GM18907 (cell line): Measurements from ENCODE around the gene PCK1.
"Not testable (repeated sequence)": the region's sequence is repeated elsewhere in the genome, so short reads cannot be mapped to it uniquely, and the experiment has no call there.

ENCODE experiments used
- ATAC-seq: cut with Tn5 transposase; IDR thresholded peaks from one replicate; pipeline ENCODE4 v1.9.1; 2021; ENCODE audit warnings: mild to moderate bottlenecking, moderate library complexity; ENCODE audit not compliant: unreplicated experiment

The PCK1 gene

GRCh38 chr20:57560554-57561355, at the start of gene PCK1:
Gene PCK1 (plus strand): TSS chr20:57561110. CDS start chr20:57561412, 302 bp downstream.
- no peak for ATAC-seq

DNA sequence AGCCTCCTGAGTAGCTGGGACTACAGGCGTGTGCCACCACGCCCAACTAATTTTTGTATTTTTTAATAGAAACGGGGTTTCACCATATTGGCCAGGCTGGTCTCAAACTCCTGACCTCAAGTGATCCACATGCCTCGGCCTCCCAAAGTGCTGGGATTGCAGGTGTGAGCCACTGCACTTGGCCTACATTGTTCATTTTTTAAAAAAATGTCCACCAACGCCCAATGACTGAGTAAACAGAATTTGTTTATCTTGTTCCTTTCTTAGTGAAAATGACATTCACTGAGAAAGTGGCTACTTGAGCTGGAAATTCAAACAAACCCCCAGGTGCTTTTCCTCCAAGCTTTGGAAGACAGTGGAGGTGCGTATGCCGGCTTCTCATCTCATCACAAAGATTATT, 49.2 kb upstream of the PCK1 start:
- ATAC-seq = not testable (repeated sequence)

GRCh38 chr20:57512432-57512831, 48.5 kb upstream of the PCK1 start:
- no peak for ATAC-seq

- no peak for ATAC-seq
Observed at GRCh38 chr20:57513199-57513598, 47.7 kb upstream of the PCK1 start.

DNA sequence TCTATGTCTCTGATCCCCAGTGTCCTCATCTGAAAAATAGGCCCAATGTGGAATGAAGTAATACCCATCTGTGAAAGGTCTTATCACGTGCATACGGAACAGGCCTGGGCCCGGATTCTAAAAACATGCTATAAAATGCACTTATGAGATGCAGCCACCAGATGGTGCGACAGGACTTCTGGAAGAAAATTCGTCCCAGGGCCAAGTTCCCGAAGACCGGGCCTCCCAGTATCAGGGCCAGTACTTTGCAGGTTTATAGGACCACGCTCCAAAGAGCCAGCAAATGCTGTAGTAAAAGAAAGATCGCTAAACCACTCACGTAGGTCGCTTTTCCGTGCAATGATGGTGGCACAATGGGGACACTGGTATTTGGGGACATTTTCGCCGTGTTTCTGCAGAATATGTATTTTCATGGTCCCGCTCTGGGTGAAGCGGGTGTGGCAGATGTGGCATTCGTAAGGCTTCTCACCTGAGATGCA, 46.6 kb upstream of the PCK1 start:
- ATAC-seq = no peak

GRCh38 chr20:57517904-57518303, 43.0 kb upstream of the PCK1 start:
- no peak for ATAC-seq

GRCh38 chr20:57522380-57523140, 38.4 kb upstream of the PCK1 start:
- ATAC-seq = no peak

DNA sequence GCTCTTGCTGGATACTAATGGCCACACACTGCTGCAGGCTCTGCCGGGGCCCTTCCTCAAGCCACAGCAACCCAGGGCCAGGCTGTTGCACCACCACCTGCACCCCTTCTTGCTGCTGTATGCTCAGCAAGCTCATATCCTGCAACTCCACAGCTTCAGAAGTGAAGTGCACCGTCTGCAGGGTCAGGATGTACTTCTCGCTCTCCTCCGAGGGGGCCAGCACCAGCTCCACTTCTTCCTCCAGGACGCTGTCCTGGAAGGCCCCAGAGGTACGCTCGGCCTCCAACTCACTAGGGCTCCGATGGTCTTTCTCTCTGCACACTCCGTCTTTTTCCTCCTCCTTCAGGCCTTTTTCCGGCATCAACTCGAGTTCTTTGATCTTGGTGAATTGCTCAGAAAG, 37.1 kb upstream of the PCK1 start:
- no peak for ATAC-seq

DNA sequence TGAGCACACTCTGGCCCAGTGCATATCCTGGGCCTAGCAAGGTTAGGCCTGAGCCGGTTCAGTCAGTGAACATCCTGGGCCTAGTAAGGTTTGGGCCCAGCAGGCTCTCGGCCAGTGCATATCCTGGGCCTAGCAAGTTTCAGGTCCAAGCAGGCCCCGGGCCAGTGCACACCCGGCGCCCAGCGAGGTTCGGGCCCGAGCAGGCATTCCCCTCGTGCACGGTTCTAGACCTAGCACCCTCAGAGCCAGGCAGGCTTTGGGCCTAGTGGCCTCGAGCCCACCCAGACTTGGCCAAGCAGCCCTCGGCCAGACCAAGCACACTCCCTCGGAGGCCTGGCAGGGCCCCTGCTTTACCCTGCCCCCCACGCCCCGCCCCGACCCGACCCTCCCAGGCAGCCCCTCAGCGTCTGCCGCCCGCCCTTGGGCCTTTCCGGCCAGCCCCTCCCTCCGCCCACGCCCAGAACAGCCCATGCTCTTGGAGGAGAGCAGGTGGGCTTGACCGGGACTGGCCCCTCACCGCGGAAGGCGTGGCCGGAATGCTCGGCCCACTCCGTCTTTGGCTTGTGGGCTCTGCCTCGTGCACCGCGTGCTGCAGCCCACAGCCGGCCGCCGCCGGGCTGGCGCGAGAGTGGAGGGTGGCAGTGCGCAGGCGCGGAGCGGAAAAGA, 36.3 kb upstream of the PCK1 start, which contains the start of gene CTCFL:
TSS of gene CTCFL (minus strand) at position 630 of the 666 bp plus-strand sequence. CDS start 935 bp downstream, outside the sequence.
- ATAC-seq = no peak

DNA sequence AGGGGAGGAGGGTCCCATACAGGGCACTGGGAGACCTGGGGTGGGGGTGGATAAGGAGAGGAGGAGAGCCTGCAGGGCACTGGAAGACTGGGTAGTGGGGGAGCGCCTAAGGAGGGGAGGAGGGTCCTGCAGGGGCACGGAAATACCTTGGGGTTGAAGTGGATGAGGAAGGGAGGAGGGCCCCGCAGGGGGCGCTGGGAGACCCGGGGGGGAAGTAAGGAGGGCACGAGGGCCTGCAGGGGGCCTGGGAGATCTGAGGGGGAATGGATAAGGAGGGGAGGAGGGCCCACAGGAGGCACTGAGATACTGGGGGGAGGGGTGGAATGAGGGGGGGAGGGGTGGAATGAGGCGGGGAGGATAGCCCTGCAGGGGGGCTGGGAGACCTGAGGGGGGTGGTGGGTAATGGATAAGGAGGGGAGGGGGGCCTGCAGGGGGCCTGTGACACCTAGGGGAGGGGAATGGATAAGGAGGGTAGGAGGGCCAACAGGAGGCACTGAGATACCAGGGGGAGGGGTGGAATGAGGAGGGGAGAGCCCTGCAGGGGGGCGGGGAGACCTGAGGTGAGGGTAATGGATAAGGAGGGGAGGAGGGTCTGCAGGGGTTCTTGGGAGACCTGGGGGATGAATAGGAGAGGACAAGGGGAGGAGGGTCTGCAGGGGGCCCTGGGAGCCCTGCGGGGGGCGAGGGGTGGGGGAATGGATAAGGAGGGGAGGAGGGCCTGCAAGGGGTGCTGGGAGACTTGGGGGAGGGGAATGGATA, 35.4 kb upstream of the PCK1 start:
- no peak for ATAC-seq

DNA sequence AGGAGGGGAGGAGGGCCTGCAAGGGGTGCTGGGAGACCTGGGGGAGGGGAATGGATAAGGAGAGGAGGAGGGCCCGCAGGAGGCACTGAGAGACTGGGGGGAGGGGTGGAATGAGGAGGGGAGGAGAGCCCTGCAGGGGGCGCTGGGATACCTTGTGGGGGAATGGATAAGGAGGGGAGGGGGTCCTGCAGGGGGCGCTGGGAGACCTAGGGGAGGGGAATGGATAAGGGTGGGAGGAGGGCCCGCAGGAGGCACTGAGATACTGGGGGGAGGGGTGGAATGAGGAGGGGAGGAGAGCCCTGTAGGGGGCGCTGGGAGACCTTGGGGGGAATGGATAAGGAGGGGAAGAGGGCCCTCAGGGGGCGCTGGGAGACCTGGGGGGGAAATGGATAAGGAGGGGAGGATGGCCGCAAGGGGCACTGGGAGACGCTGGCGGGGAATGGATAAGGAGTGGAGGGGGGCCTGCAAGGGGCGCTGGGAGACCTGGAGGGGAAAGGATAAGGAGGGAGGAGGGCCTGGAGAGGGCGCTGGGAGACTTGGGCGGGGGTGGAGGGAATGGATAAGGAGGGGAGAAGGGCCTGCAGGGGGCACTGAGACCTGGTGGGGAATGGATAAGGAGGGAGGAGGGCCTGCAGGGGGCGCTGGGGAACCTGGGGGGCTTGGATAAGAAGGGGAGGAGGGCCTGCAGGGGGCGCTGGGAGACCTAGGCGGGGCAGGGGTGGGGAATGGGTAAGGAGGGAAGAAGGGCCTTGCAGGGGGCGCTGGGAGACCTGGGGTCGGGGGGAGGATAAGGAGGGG, 34.6 kb upstream of the PCK1 start:
- ATAC-seq = no peak

DNA sequence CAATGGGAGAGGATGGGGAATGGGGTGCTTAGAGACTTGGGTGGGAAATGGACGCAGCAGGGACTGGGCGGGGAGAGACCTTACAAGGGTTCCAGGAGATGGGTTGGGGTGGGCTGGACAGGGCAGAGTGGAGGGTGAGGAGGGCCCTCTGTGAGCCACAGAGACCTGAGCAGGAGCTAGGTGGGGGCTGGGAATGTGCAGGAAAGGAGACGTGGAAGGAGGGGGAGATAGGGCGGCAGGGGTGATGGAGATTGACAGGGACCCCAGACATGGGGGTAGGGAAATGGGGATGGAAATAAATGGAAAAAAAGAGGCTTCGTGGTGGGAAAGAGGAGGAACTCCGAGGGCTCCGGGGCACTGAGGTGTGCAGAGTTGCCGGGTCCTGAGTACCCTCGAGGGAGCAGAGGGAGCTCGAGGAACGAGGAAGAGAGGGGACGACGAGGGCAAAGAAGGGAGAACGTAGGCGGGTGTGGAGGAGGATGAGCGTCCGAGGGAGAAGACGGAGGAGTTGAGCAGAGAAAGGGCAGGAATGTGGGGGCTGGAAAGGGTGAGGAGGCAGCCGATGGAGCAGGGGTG, 33.9 kb upstream of the PCK1 start:
- no peak for ATAC-seq

DNA sequence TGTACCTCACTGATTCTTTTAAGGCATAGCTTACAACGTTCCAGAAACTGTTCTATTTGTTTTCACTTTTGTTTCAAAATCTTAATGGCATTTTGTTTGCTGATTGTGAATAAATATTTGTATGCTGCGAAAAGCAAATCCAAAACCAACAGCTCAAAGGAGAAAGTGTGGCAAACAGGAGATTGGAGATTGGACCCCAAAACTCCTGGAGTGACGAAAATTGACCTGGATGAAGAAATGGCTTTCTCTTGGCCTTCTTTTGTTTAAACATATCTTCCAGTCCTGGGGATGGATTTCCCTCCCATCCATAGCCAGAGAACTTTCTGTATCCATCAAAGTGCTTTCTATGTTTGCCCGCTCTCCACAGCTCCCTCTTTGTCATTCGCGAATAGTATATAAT, 33.2 kb upstream of the PCK1 start:
- no peak for ATAC-seq

GRCh38 chr20:57528148-57528547, 32.8 kb upstream of the PCK1 start:
- no peak for ATAC-seq

DNA sequence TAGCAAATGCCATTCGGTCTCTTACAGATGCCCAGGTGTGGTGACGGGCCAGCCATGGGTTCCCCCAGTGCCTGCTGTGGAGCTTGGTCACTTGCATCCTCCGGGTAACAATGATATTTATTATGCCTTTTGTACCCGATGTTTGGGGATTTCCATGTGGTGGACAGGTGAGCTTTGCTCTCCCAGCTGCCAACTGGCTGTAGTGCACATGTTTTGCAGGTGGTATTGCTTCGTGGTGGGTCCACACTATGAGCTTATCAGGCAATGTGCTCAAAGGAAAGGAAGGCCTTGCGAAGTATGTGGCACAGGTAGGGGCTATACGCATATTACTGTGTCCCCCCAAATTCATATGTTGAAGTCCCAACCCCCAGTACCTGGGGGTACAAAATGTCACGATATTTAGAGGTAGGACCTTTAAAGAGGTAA, 31.7 kb upstream of the PCK1 start:
- no peak for ATAC-seq

DNA sequence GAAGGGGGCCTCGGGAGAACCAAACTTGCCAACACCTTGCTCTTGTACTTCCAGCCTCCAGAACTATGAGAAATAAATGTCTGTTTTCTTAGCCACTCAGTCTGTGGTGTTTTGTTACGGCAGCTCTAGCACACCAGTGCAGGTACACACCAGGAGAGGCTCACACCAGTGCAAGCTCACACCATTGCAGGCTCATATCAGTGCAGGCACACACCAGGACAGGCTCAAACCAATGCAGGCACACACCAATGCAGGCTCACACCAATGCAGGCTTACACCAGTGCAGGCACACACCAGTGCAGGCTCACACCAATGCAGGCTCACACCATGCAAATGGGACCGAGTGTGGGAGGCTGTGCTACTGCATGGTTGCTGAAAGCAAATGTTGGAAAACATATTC, 31.1 kb upstream of the PCK1 start:
- ATAC-seq = no peak

DNA sequence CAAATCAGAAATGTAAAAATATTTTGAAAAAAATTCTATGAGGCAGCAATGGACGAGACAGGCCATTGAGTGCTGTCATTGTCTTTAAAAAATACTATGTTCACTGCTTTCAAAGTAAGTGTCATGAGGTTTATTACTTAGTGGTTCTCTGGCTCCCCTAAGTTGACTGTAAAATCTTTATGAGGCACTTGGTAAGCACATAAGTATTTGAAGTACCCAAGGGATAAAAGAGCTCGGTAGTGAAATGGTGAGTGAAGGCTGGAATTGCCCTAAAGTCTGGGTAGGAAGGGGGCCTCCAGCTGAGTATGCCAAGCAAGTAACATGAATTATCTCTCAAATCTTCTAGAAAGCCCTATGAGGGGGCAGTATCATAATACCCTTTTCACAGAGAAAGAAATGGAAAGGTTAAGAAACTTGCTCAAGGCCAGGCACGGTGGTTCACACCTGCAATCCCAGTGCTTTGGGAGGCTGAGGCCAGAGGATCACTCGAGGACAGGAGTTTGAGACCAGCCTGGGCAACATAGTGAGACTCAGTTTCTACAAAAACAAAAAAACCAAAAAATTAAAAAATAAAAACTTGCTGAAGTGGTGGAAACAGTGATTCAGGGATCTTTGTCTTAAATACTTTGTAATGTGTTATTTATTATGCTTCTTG, 30.5 kb upstream of the PCK1 start:
- ATAC-seq = no peak

DNA sequence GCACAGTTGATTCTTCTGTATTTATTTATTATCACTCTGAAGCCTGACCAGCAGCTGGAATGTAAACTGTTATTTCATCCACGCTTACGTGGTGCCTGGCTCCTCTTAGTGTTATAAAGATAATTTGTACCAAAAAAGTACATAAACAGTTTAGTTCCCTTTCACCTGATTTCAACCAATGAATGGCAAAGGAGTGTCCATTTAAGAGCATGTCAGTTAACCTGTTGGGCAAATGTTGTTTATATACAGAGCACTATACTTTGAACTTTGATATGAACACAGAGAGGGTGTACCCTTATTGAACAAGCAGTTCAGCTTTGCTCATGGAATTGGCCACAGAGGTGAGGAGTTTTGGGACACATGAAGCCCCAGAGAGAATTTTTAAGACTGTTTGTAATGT, 28.8 kb upstream of the PCK1 start:
- no peak for ATAC-seq

DNA sequence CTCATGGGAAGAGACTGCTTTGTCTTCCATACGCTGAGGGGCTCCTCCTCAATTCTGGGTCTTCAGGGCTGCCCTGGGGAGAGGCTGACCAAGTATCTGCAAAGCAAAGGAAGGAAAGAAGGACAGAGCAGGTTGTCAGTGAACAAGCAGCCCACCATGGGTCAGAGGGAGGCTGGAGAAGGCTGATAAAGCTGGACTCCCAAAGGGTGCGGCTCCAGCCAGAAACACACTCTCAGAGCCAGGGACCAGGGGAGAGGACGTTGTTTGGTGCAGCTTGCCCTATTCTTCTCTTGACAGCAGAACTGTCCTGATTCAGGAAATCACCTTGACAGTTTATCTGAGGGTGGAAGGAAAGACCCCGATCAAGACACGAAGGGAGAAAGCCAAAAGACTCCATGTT, 25.6 kb upstream of the PCK1 start:
- ATAC-seq = no peak
